Esophagus muscularis mucosa (tissue), 3 donors: ENCODE data around the gene YPEL2.

Experiments used
- CTCF ChIP-seq, 3 experiments: fragments of 200-600 bp in 2 of 3; fragments of 450-650 bp in 1 of 3; sonication (generic) in 2 of 3; IDR thresholded peaks; one replicate each; pipeline ENCODE4 v1.5.1; 2017 to 2019; ENCODE audit warnings: antibody characterized with exemption in 3 of 3, mild to moderate bottlenecking in 2 of 3, moderate library complexity in 1 of 3
- EP300 ChIP-seq: sonication (generic); formaldehyde crosslinking; IDR thresholded peaks from one replicate; pipeline ENCODE4 v1.6.1; 2017; ENCODE audit warnings: antibody characterized with exemption

- no peak for TF ChIP-seq EP300
- TF ChIP-seq CTCF (IDR thresholded peaks at IDR 0.05) = no peak
Observed at GRCh38 chr17:59375857-59376256, 44.4 kb downstream of the YPEL2 start.
